ENCODE measurements around the gene CCL26.

GRCh38 chr7:75795831-75796285 is 23.8 kb upstream of the CCL26 start:
- TF ChIP-seq CTCF (IDR thresholded peaks at IDR 0.05) (no peak), POLR2A (IDR thresholded peaks at IDR 0.05) (no peak)
